Superior temporal gyrus (tissue), 1 donor: Measurements from ENCODE around the gene NRSN1.

Experiments
- DNase-seq: peaks from one replicate; pipeline ENCODE4 v3.0.0-alpha.2; 2016; ENCODE audit errors: extremely low spot score

The NRSN1 gene

GRCh38 chr6:24125980-24126379, at the start of gene NRSN1:
Gene NRSN1 (plus strand): TSS chr6:24126215. CDS start chr6:24134328, 8,113 bp downstream.
- no peak for DNase-seq

GRCh38 chr6:24078200-24078599, 47.8 kb upstream of the NRSN1 start:
- DNase-seq = peak; percentile 68

- no peak for DNase-seq
Measured at GRCh38 chr6:24079076-24079475, 46.9 kb upstream of the NRSN1 start.

GRCh38 chr6:24080711-24081110, 45.3 kb upstream of the NRSN1 start:
- no peak for DNase-seq

- DNase-seq = no peak
Measured at GRCh38 chr6:24089736-24090135, 36.3 kb upstream of the NRSN1 start.

GRCh38 chr6:24092407-24092806, 33.6 kb upstream of the NRSN1 start:
- DNase-seq = no peak

GRCh38 chr6:24093381-24093780, 32.6 kb upstream of the NRSN1 start:
- DNase-seq = no peak

GRCh38 chr6:24099181-24099580, 26.8 kb upstream of the NRSN1 start:
- DNase-seq = no peak

GRCh38 chr6:24100024-24100769, 25.8 kb upstream of the NRSN1 start:
- DNase-seq = no peak

- no peak for DNase-seq
Measured at GRCh38 chr6:24100770-24101155, 25.3 kb upstream of the NRSN1 start.

GRCh38 chr6:24105191-24105590, 20.8 kb upstream of the NRSN1 start:
- DNase-seq = no peak

GRCh38 chr6:24106291-24106690, 19.7 kb upstream of the NRSN1 start:
- no peak for DNase-seq

- DNase-seq = no peak
Measured at GRCh38 chr6:24107294-24107693, 18.7 kb upstream of the NRSN1 start.

GRCh38 chr6:24108056-24108455, 18.0 kb upstream of the NRSN1 start:
- DNase-seq = no peak

GRCh38 chr6:24110417-24110816, 15.6 kb upstream of the NRSN1 start:
- DNase-seq = no peak

GRCh38 chr6:24113891-24114290, 12.1 kb upstream of the NRSN1 start:
- DNase-seq = no peak

GRCh38 chr6:24117021-24117420, 9.0 kb upstream of the NRSN1 start:
- DNase-seq = no peak

GRCh38 chr6:24122139-24122538, 3.9 kb upstream of the NRSN1 start:
- no peak for DNase-seq

GRCh38 chr6:24126586-24127192, 674 bp downstream of the NRSN1 start:
- DNase-seq = peak; percentile 75

- no peak for DNase-seq
Measured at GRCh38 chr6:24127316-24127715, 1.3 kb downstream of the NRSN1 start.

GRCh38 chr6:24131751-24132150, 5.7 kb downstream of the NRSN1 start:
- no peak for DNase-seq

GRCh38 chr6:24139080-24139479, 13.1 kb downstream of the NRSN1 start:
- no peak for DNase-seq

- no peak for DNase-seq
Measured at GRCh38 chr6:24139639-24140038, 13.6 kb downstream of the NRSN1 start.

GRCh38 chr6:24140591-24140990, 14.6 kb downstream of the NRSN1 start:
- peak; percentile 72 for DNase-seq
